Parathyroid adenoma (tissue), 2 donors: ENCODE results near the gene C11orf68.
"Not testable (repeated sequence)": the region's sequence is repeated elsewhere in the genome, so short reads cannot be mapped to it uniquely, and the experiment has no call there.

Experiments used
- H2AFZ ChIP-seq: fragments of 300-600 bp; sonication (generic); one replicate; pipeline ENCODE4 v1.7.0; 2017; ENCODE audit warnings: antibody characterized with exemption, mild to moderate bottlenecking
- H3K27ac ChIP-seq: fragments of 300-600 bp; sonication (generic); one replicate; pipeline ENCODE4 v1.7.0; 2017
- H3K27me3 ChIP-seq: fragments of 300-600 bp; sonication (generic); one replicate; pipeline ENCODE4 v1.7.0; 2017; ENCODE audit warnings: low read length; ENCODE audit not compliant: control insufficient read depth, insufficient read depth
- H3K36me3 ChIP-seq: fragments of 300-600 bp; sonication (generic); one replicate; pipeline ENCODE4 v1.7.0; 2017; ENCODE audit warnings: low read length; ENCODE audit not compliant: control insufficient read depth, insufficient read depth
- H3K4me1 ChIP-seq: fragments of 300-600 bp; sonication (generic); one replicate; pipeline ENCODE4 v1.7.0; 2017; ENCODE audit warnings: control low read depth
- H3K4me2 ChIP-seq: fragments of 300-600 bp; sonication (generic); one replicate; pipeline ENCODE4 v1.7.0; 2017; ENCODE audit warnings: low read length
- H3K4me3 ChIP-seq: fragments of 300-600 bp; sonication (generic); one replicate; pipeline ENCODE4 v1.7.0; 2017; ENCODE audit warnings: low read depth, low read length
- H3K79me2 ChIP-seq: fragments of 300-600 bp; sonication (generic); one replicate; pipeline ENCODE4 v1.7.0; 2017; ENCODE audit warnings: control low read depth
- H3K9ac ChIP-seq: fragments of 300-600 bp; sonication (generic); one replicate; pipeline ENCODE4 v1.7.0; 2017; ENCODE audit warnings: mild to moderate bottlenecking
- H3K9me3 ChIP-seq: fragments of 300-600 bp; sonication (generic); one replicate; pipeline ENCODE4 v1.7.0; 2017; ENCODE audit warnings: low read length; ENCODE audit not compliant: control insufficient read depth
- CTCF ChIP-seq: fragments of 300-600 bp; sonication (generic); IDR thresholded peaks from one replicate; pipeline ENCODE4 v1.7.0; 2017; ENCODE audit warnings: antibody characterized with exemption, mild to moderate bottlenecking
- donor health status: primary hyperparathyroidism.

The C11orf68 gene

GRCh38 chr11:65892661-65893317 is 26.1 kb downstream of the C11orf68 start:
- Histone ChIP-seq H3K9ac (no peak overlapping the region), H3K9me3 (no peaks in the 10 kb centered on the region), H2AFZ (no peak overlapping the region), H3K4me1 (peaks cover 3% of the 10 kb centered on the region), H3K36me3 (no peaks in the 10 kb centered on the region), H3K27ac (no peak overlapping the region), H3K27me3 (no peaks in the 10 kb centered on the region), H3K79me2 (no peaks in the 10 kb centered on the region), H3K4me3 (no peak overlapping the region), H3K4me2 (no peak overlapping the region)
- TF ChIP-seq CTCF, result no peak

GRCh38 chr11:65892137-65892540 is 26.7 kb downstream of the C11orf68 start:
- H3K4me3 ChIP-seq, H3K4me1 ChIP-seq, H3K9ac ChIP-seq, H3K27me3 ChIP-seq, H3K79me2 ChIP-seq, H3K9me3 ChIP-seq, H3K36me3 ChIP-seq, H2AFZ ChIP-seq: not testable (repeated sequence)
- Histone ChIP-seq H3K4me2 (peak overlapping the region; percentile 4), H3K27ac (peak overlapping the region; percentile 12)

GRCh38 chr11:65891219-65892136 is 27.4 kb downstream of the C11orf68 start:
- Histone ChIP-seq H3K9ac (no peak overlapping the region), H3K4me2 (peak overlapping the region; percentile 82), H3K4me3 (peak overlapping the region; percentile 68), H3K36me3 (no peaks in the 10 kb centered on the region), H3K79me2 (no peaks in the 10 kb centered on the region), H3K27ac (peak overlapping the region; percentile 87), H2AFZ (peak overlapping the region; percentile 88), H3K4me1 (peaks cover 8% of the 10 kb centered on the region), H3K27me3 (no peaks in the 10 kb centered on the region), H3K9me3 (no peaks in the 10 kb centered on the region)
- peak; percentile 6 for TF ChIP-seq CTCF

- H3K4me3 ChIP-seq, result peak within 1 kb of the TSS; percentile 68
- H3K9me3 ChIP-seq, result no peaks in the 10 kb centered on the region
- peak within 1 kb of the TSS; percentile 82 for H3K4me2 ChIP-seq
- no peaks in the 10 kb centered on the region for H3K79me2 ChIP-seq
- peak within 1 kb of the TSS; percentile 87 for H3K27ac ChIP-seq
- no peak within 1 kb of the TSS for H3K9ac ChIP-seq
- peaks cover 8% of the 10 kb centered on the region for H3K4me1 ChIP-seq
- no peaks in the 10 kb centered on the region for H3K36me3 ChIP-seq
- H2AFZ ChIP-seq, result peak within 1 kb of the TSS; percentile 88
- TF ChIP-seq CTCF, result no peak
- H3K27me3 ChIP-seq, result no peaks in the 10 kb centered on the region
These were observed 28.3 kb downstream of the C11orf68 start, which contains the start of gene CCDC85B for GRCh38 chr11:65890324-65891218. Gene CCDC85B, plus strand, starts transcription at chr11:65890673. Its CDS starts 111 bp downstream, at chr11:65890784.
